ENCODE data around the gene NUPR2. TPM values are rescaled to one million over a fixed set of nuclear protein-coding genes. Genes with fewer than 3 reads are reported as not detected.
"Not testable (repeated sequence)": the region's sequence is repeated elsewhere in the genome, so short reads cannot be mapped to it uniquely, and the experiment has no call there.

The NUPR2 gene
- not detected for total RNA-seq

- DNase-seq (ENCODE audit: low spot score) (no peak), ATAC-seq (peak in 1 of 2 donors; percentile 27)
- no peaks in the 10 kb centered on the region for H3K9me3 Mint-ChIP-seq
- no peak within 1 kb of the TSS for H3K27ac Mint-ChIP-seq
- H3K4me3 Mint-ChIP-seq, result no peak within 1 kb of the TSS
- no peaks in the 10 kb centered on the region for H3K4me1 Mint-ChIP-seq (ENCODE audit: low read depth in 2 of 2)
- peaks cover 10% of the 10 kb centered on the region in 2 donors for H3K27me3 Mint-ChIP-seq
- no peaks in the 10 kb centered on the region for H3K36me3 Mint-ChIP-seq
These were observed at the start of gene NUPR2 for GRCh38 chr7:56115852-56116538. TSS of gene NUPR2 (minus strand) at chr7:56116417. CDS start at chr7:56116314, 103 bp downstream.

- H3K27me3 Mint-ChIP-seq, result peaks cover 0 to 8% of the 10 kb centered on the region in 2 donors
- no peak overlapping the region for H3K27ac Mint-ChIP-seq
- peaks cover 5% of the 10 kb centered on the region for H3K36me3 Mint-ChIP-seq
- H3K4me1 Mint-ChIP-seq (ENCODE audit: low read depth in 2 of 2), result no peaks in the 10 kb centered on the region
- no peak for ATAC-seq
- no peak overlapping the region for H3K4me3 Mint-ChIP-seq
- H3K9me3 Mint-ChIP-seq, result peaks cover 21% of the 10 kb centered on the region
- DNase-seq (ENCODE audit: low spot score), result no peak
These were observed 41.1 kb upstream of the NUPR2 start for GRCh38 chr7:56157238-56157790.

- not testable (repeated sequence) for H3K27ac Mint-ChIP-seq, H3K4me3 Mint-ChIP-seq
These were observed 14.8 kb upstream of the NUPR2 start for GRCh38 chr7:56131062-56131461.

DNA sequence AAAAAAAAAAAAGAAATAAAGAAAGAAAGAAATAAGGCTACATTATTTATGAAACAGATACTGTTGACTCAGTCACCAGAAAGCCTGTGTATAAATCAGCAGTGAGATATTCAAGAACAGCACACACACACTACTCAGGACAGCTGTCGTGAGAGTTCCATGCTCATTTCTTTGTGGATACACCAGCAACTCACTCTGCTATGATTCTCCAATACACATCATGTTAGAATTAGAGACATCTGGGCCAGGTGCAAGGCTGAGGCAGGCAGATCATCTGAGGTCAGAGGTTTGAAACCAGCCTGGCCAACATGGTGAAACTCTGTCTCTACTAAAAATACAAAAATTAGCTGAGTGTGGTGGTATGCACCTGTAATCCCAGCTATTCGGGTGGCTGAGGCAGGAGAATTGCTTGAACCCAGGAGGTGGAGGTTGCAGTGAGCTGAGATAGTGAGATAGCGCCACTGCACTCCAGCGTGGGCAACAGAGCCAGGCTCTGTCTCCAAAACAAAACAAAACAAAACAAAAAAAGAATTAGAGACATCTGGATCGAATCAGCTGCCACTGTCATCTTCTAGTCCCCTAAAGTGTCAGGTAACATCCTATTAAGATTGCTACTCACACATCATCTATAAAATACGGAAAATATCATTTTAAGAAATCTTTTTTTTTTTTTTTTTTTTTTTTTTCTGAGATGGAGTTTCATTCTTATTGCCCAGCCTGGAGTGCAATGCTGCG is 11.2 kb upstream of the NUPR2 start:
- ATAC-seq (no peak), DNase-seq (ENCODE audit: low spot score) (no peak)
- H3K9me3 Mint-ChIP-seq, result no peaks in the 10 kb centered on the region
- H3K27me3 Mint-ChIP-seq, result no peaks in the 10 kb centered on the region
- H3K27ac Mint-ChIP-seq, result no peak overlapping the region
- H3K4me3 Mint-ChIP-seq, result no peak overlapping the region
- no peaks in the 10 kb centered on the region for H3K4me1 Mint-ChIP-seq (ENCODE audit: low read depth in 2 of 2)
- no peaks in the 10 kb centered on the region for H3K36me3 Mint-ChIP-seq

More at GRCh38 chr7:56131062-56131461, 14.8 kb upstream of the NUPR2 start:
- not testable (repeated sequence) for H3K27me3 Mint-ChIP-seq; H3K9me3 Mint-ChIP-seq; ATAC-seq; DNase-seq (ENCODE audit: low spot score); H3K4me1 Mint-ChIP-seq (ENCODE audit: low read depth in 2 of 2); H3K36me3 Mint-ChIP-seq

DNA sequence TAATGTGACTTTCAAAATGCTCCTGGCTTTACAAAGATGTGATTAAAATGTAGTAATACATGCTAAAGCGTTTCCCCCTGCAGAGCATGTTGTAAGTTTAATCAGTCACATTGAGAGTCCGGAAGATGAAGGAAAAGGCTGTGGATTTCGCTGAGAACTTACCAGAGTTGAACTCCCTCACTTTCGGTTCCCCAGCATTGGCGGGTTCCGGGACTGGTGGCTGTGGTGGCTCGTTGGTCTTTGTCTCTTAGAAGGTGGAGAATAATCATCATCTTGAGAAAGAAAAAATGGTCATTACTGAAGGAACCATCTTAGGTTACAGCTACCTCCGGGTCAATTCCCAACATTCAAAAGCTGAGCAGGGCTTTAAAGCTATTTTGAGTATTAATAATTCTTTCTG is 9.6 kb upstream of the NUPR2 start:
- Mint-ChIP-seq H3K27ac (no peak overlapping the region), H3K9me3 (no peaks in the 10 kb centered on the region), H3K27me3 (no peaks in the 10 kb centered on the region), H3K4me3 (no peak overlapping the region), H3K36me3 (no peaks in the 10 kb centered on the region), H3K4me1 (ENCODE audit: low read depth in 2 of 2) (no peaks in the 10 kb centered on the region)
- DNase-seq (ENCODE audit: low spot score) (no peak), ATAC-seq (no peak)

DNA sequence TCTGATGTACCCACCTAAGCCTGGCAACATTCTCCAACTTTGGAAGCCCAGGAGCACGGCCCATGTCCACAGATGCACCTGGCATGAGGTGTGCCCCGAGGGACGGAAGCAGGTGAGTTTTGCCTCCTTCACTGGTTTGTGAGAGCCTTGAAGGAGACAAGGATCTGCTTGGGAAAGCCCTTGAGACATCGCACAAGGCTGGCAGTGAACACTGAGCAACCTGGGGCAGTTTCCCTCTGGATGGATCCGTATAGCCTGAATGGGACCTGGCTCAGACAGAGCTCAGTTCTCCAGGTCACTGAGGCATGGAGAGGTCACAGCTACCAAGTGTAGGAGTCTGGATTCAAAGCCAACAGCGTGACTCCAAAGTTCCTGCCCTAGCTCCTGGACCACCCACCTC is 8.8 kb upstream of the NUPR2 start:
- no peaks in the 10 kb centered on the region for H3K4me1 Mint-ChIP-seq (ENCODE audit: low read depth in 2 of 2)
- H3K9me3 Mint-ChIP-seq, result no peaks in the 10 kb centered on the region
- ATAC-seq, result no peak
- no peak for DNase-seq (ENCODE audit: low spot score)
- no peak overlapping the region for H3K27ac Mint-ChIP-seq
- H3K4me3 Mint-ChIP-seq, result no peak overlapping the region
- H3K36me3 Mint-ChIP-seq, result no peaks in the 10 kb centered on the region
- no peaks in the 10 kb centered on the region for H3K27me3 Mint-ChIP-seq

GRCh38 chr7:56121440-56121839 is 5.2 kb upstream of the NUPR2 start:
- Mint-ChIP-seq H3K36me3 (no peaks in the 10 kb centered on the region), H3K9me3 (no peaks in the 10 kb centered on the region), H3K27ac (no peak overlapping the region), H3K27me3 (peaks cover 6 to 10% of the 10 kb centered on the region in 2 donors), H3K4me3 (no peak overlapping the region), H3K4me1 (ENCODE audit: low read depth in 2 of 2) (no peaks in the 10 kb centered on the region)
- no peak for ATAC-seq
- no peak for DNase-seq (ENCODE audit: low spot score)

DNA sequence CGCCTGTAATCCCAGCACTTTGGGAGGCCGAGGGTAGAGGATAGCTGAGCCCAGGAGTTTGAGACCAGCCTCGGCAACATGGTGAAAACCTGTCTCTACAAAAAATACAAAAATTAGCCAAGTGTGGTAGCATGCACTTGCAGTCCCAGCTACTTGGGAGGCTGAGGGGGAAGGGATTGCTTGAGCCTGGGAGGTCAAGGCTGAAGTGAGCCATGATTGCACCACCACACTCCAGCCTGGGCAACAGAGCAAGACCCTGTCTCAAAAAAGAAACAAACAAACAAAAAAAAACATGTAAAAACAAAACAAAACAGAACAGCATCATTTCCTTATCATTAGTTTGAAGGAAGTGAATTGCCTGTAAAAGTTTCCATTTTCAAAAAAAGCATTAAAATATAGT is 4.0 kb downstream of the NUPR2 start:
- not testable (repeated sequence) for H3K4me1 Mint-ChIP-seq (ENCODE audit: low read depth in 2 of 2); H3K27ac Mint-ChIP-seq; H3K36me3 Mint-ChIP-seq; H3K4me3 Mint-ChIP-seq; ATAC-seq; H3K9me3 Mint-ChIP-seq; H3K27me3 Mint-ChIP-seq; DNase-seq (ENCODE audit: low spot score)

- peaks cover 21 to 23% of the 10 kb centered on the region in 2 donors for H3K4me1 Mint-ChIP-seq (ENCODE audit: low read depth in 2 of 2)
- DNase-seq (ENCODE audit: low spot score), result no peak
- H3K4me3 Mint-ChIP-seq, result no peak overlapping the region
- peaks cover 15% of the 10 kb centered on the region for H3K36me3 Mint-ChIP-seq
- H3K9me3 Mint-ChIP-seq, result no peaks in the 10 kb centered on the region
- no peak for ATAC-seq
- H3K27ac Mint-ChIP-seq, result no peak overlapping the region
- H3K27me3 Mint-ChIP-seq, result peaks cover 0 to 5% of the 10 kb centered on the region in 2 donors
These were observed 5.6 kb downstream of the NUPR2 start for GRCh38 chr7:56110611-56111010.

DNA sequence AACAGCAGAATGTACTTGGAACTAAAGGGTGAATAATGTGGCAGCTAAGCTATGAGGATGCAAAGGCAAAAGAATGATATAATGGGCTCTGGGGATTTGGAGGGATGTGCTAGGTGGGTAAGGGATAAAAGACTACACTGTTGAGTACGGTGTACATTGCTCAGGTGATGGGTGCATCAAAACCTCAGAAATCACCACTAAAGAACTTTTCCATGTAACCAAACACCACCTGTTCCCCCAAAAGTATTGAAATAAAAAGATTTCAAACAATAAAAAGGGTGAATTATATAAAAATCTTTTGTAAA is 8.3 kb downstream of the NUPR2 start:
- Mint-ChIP-seq H3K4me3 (peak overlapping the region; percentile 98), H3K9me3 (no peaks in the 10 kb centered on the region), H3K4me1 (ENCODE audit: low read depth in 2 of 2) (peaks cover 28 to 31% of the 10 kb centered on the region in 2 donors), H3K27ac (peak overlapping the region; percentile 97 to 100), H3K27me3 (peaks cover 0 to 3% of the 10 kb centered on the region in 2 donors), H3K36me3 (peaks cover 22% of the 10 kb centered on the region)
- DNase-seq (ENCODE audit: low spot score) (no peak), ATAC-seq (no peak)

GRCh38 chr7:56106108-56107073 is 9.8 kb downstream of the NUPR2 start, which contains the start of gene CHCHD2:
TSS of gene CHCHD2 (minus strand) at chr7:56106476. CDS start at chr7:56106413, 63 bp downstream.
- DNase-seq (ENCODE audit: low spot score) (peak; percentile 97), ATAC-seq (peak; percentile 99 to 100)
- Mint-ChIP-seq H3K27ac (peak within 1 kb of the TSS; percentile 97 to 100), H3K9me3 (no peaks in the 10 kb centered on the region), H3K4me1 (ENCODE audit: low read depth in 2 of 2) (peaks cover 28 to 31% of the 10 kb centered on the region in 2 donors), H3K36me3 (peaks cover 23% of the 10 kb centered on the region), H3K4me3 (peak within 1 kb of the TSS; percentile 98), H3K27me3 (peaks cover 0 to 3% of the 10 kb centered on the region in 2 donors)

GRCh38 chr7:56105508-56105907 is 10.7 kb downstream of the NUPR2 start:
- DNase-seq (ENCODE audit: low spot score), result no peak
- ATAC-seq, result peak in 1 of 2 donors; percentile 46
- H3K9me3 Mint-ChIP-seq, result no peaks in the 10 kb centered on the region
- peaks cover 0 to 3% of the 10 kb centered on the region in 2 donors for H3K27me3 Mint-ChIP-seq
- peaks cover 32% of the 10 kb centered on the region for H3K36me3 Mint-ChIP-seq
- peaks cover 31 to 32% of the 10 kb centered on the region in 2 donors for H3K4me1 Mint-ChIP-seq (ENCODE audit: low read depth in 2 of 2)
- H3K4me3 Mint-ChIP-seq, result peak overlapping the region; percentile 98
- H3K27ac Mint-ChIP-seq, result peak overlapping the region; percentile 97 to 100

GRCh38 chr7:56104138-56104537 is 12.1 kb downstream of the NUPR2 start:
- H3K4me1 Mint-ChIP-seq (ENCODE audit: low read depth in 2 of 2), result peaks cover 31 to 35% of the 10 kb centered on the region in 2 donors
- H3K27ac Mint-ChIP-seq; H3K4me3 Mint-ChIP-seq; ATAC-seq; DNase-seq (ENCODE audit: low spot score); H3K9me3 Mint-ChIP-seq; H3K27me3 Mint-ChIP-seq: not testable (repeated sequence)
- peaks cover 37% of the 10 kb centered on the region for H3K36me3 Mint-ChIP-seq
